IMR-90 (cell line): Measurements from ENCODE around the gene RAD51B.

Source experiments
- CHD1 ChIP-seq: IDR thresholded peaks from 2 replicates; pipeline ENCODE4 v1.6.1; 2012; ENCODE audit warnings: low read depth, low read length, improper control_type of control experiment
- MAFK ChIP-seq: IDR thresholded peaks from 2 replicates; pipeline ENCODE4 v1.6.1; 2012; ENCODE audit warnings: low read depth, low read length, improper control_type of control experiment
- MAZ ChIP-seq: IDR thresholded peaks from 2 replicates; pipeline ENCODE4 v1.6.1; 2012; ENCODE audit warnings: low read depth, mild to moderate bottlenecking, low read length, improper control_type of control experiment, moderate library complexity, borderline replicate concordance
- POLR2A ChIP-seq: IDR thresholded peaks from 2 replicates; pipeline ENCODE4 v1.6.1; 2012; ENCODE audit warnings: mild to moderate bottlenecking, low read depth, low read length
- TF ChIP-seq, protein P1 (sequence below): conservative IDR thresholded peaks from 2 replicates; pipeline ENCODE4 v1.5.1; 2012; ENCODE audit warnings: mild to moderate bottlenecking, low read depth, low read length, improper control_type of control experiment
- TF ChIP-seq, protein P2 (sequence below): fragments of 150-350 bp; IDR thresholded peaks from 2 replicates; pipeline ENCODE4 v1.6.1; 2017; ENCODE audit warnings: mild to moderate bottlenecking, antibody characterized with exemption, low read length, low read depth

DNA sequence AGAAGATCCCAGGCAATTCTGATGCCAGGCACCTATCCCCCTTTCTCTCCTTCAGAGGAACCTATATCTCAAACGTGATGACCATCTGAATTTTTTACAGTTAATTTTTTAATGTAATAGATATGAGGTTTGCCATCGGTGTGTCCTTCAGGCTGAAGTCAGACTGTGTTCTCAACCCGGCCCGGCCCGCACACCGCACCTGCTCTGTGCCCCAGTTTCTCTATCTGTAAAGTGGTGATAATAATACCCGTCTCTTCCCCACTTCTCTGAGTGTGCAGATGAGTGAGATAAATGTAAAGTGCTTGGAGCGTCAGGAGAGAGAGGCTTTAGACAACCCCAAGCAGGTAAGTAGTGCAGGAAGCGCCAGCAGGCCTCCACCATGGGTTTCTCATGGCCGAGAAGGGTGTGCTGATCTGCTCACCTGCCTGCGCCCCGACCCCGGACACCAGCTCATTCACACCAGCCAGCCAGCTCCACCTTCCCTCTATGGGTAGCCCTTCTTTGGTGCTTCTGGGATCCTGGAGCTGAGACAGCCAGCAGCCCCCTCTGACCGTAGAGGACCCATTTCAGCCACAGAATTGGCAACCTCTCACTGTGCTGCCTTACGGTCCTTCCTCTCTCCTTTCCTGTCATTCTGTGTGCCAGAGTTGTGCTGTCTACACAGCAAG lies 893.3 kb downstream of the RAD51B start:
- TF ChIP-seq MAZ (no peak), POLR2A (no peak), MAFK (no peak), CHD1 (no peak)
- TF ChIP-seq, protein P1, sequence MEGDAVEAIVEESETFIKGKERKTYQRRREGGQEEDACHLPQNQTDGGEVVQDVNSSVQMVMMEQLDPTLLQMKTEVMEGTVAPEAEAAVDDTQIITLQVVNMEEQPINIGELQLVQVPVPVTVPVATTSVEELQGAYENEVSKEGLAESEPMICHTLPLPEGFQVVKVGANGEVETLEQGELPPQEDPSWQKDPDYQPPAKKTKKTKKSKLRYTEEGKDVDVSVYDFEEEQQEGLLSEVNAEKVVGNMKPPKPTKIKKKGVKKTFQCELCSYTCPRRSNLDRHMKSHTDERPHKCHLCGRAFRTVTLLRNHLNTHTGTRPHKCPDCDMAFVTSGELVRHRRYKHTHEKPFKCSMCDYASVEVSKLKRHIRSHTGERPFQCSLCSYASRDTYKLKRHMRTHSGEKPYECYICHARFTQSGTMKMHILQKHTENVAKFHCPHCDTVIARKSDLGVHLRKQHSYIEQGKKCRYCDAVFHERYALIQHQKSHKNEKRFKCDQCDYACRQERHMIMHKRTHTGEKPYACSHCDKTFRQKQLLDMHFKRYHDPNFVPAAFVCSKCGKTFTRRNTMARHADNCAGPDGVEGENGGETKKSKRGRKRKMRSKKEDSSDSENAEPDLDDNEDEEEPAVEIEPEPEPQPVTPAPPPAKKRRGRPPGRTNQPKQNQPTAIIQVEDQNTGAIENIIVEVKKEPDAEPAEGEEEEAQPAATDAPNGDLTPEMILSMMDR = no peak
- TF ChIP-seq, protein P2, sequence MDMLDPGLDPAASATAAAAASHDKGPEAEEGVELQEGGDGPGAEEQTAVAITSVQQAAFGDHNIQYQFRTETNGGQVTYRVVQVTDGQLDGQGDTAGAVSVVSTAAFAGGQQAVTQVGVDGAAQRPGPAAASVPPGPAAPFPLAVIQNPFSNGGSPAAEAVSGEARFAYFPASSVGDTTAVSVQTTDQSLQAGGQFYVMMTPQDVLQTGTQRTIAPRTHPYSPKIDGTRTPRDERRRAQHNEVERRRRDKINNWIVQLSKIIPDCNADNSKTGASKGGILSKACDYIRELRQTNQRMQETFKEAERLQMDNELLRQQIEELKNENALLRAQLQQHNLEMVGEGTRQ = no peak
